Raji (cell line): ENCODE data around the gene FOXN3.

Experiments
- POLR2A ChIP-seq: IDR thresholded peaks from 2 replicates; pipeline ENCODE4 v1.6.1; 2011; ENCODE audit warnings: low read depth, low read length, control low read depth; ENCODE audit not compliant: insufficient read depth

FOXN3 gene

DNA sequence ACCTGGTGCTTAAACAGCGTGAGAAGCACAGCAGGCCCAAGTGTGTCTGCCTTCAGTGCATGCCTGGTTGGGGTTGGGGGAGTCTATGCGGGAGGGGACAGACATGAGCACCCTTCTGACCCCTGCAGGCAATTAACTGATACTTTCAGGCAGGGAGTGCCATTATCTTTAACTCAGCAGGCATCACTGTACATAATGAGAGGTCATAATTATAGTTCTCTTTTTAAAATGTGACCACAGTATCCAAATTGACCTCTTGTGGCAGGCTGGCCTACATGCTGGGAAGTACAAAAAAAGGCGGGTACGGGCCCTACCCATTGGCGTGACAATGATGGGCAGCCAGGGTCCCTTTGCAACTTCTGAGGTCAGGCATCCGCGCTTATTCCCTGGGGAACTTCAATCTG lies 209.1 kb downstream of the FOXN3 start:
- no peak for TF ChIP-seq POLR2A

DNA sequence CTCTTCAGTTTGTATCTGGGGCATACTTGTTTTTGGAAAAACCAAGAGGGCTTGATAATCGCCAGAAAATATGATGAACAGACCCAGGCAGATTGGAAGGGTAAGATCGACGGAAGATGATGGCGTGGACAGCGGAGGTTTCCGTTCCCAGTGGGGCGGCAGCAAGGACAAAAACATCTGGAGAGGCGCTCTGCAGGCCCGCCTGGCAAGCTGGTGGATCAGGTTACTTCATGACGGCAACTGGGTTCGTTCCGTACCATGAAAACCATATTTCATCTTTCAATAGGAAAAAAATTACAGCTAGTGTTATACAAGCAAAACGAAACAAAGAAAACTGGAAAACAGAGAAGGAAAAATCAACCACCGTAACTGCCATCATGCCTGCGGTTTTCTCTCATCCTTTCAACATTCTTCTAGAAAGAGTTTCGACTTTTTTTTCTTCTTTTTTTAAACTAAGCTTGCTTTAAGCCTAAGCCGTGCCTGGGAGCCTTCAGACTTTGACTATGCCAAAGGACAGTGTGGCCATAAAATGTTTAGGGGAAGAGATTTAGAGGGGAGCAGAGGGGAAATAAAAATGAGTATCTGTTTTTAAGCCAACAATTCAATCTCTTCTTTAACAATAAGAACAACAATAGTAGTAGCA lies 210.5 kb downstream of the FOXN3 start:
- TF ChIP-seq POLR2A, result no peak

DNA sequence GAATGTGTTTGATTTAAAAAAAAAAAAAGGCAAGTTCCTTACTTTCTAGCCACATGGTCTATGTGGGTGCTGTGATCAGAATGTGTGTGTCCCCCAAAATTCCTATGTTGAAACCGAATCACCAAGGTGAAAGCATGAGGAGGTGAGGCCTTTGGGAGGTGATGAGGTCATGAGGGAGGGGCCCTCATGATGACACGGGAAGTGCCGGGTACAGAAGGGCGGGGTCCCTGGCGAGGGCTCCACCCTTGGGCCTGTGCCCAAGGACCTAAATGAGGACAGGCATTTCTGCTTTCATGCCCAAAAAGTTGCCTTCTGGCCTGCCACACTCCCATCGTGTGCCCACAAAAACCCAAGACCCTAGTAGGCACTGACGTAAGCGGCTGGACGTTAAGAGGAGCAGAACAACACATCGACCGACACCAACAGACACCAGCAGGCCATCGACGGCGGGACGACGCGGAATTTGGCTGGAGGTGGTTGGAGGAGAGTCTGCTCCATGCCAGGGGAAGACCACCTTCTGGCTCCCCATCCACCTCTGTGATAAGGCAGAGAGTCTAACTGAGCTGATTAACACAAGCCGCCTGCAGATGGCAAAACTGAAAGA lies 211.8 kb downstream of the FOXN3 start:
- TF ChIP-seq POLR2A, result no peak

DNA sequence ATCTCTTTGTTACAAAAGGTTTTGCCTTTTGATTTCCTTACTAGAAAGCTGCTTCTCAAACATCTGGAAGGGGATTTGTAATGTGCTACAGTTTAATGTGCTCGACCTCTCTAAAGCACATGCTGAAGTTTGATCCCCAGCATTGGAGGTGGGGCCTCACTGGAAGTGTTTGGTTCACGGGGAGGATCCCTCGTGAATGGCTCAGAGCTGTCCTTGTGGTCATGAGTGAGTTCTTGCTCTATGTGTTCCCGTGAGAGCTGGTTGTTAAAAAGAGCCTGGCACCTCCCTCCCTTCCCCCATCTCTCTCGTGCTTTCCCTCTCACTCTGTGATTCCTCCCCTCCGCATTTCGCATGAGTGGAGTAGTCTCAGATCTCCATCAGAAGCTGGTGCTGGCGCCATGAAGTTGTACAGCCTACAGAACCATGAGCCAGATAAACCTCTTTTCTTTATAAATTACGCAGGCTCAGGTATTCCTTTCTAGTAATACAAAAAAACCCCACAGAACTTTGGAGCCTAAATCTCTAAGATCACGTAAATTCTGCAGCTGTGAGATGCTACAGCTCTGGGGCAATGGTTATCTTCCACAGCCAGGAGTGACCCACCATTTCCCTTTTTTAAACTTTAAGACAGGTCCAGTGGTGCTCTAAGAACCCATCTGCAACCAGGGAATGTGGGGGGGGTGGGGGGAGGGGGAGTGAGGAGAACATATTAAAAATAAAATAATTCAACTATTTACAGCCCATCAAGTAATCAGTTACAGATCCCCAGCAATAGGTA lies 214.4 kb downstream of the FOXN3 start:
- TF ChIP-seq POLR2A, result no peak

DNA sequence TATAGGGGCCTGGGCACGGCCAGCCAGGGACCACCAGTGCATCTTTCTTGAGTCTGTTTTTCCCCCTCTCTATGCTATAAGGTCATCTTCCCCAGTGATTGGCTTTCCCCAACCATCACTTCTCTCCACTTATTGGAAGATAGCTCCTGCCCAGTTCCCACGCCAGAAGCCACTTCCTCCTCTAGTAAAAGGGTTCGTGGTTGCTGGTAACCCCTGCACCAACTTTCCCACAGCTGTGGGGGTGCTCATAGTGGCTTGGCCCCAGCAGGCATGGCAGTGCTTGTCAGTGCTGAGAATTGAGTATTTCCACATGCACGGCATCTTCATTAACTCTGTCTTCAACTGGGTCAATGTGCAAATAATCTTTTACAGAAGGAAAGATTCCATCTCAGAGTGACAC lies 215.4 kb downstream of the FOXN3 start:
- no peak for TF ChIP-seq POLR2A

DNA sequence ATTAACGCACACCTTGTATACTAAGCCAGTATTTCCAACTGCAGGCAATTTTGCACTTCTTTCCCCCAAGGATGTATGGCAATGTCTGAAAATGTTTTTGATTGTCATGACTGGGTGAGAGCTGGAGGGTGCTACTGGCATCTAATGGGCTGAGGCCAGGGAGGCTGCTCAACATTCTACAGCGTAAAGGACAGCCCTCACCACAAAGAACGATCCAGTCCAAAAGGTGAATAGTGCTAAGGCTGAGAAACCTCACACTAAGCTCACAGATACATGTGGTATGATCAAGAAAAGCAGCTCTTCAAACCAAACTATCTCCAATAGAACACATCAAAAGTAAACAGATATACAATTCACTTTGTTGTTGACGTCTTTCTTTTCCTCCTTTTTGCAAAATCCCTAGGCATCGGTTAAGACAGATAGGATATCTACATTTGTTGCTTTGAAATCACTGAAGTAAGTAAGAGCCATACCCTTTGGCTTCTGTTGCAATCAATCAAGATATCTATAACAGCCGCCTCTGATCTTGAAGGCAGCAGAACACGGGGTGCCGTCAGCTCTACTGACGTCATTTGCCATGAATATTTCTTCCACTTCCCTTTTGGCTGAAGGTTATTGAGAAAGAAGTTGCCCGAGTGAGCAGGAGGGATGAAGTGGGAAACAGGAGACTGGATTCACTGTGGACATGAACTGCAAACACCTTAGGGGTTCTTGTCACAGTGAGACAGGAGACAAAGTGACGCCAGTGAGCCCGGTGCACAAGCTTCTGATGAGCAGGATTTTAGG lies 218.3 kb downstream of the FOXN3 start:
- TF ChIP-seq POLR2A, result no peak

GRCh38 chr14:89197623-89198022 lies 219.4 kb downstream of the FOXN3 start:
- TF ChIP-seq POLR2A, result no peak

DNA sequence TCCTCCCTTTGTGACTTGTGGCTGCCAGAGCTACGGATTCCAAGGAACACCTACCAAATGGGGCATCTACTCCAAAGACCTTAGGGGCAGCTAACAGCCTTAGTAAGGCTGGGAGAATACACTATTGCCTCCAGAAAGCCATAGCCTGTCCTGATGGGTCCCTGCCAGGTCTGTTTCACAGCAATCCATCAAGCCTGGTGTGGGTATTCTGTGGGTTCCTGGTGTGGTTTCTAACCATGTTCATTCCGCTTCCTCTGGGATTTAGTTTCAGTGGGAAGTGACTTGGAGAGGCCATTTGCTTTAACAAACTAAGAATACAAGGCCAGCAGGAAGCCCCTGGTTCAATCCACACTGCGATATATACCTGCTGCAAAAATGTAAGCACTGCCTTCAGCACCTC lies 220.5 kb downstream of the FOXN3 start:
- no peak for TF ChIP-seq POLR2A

DNA sequence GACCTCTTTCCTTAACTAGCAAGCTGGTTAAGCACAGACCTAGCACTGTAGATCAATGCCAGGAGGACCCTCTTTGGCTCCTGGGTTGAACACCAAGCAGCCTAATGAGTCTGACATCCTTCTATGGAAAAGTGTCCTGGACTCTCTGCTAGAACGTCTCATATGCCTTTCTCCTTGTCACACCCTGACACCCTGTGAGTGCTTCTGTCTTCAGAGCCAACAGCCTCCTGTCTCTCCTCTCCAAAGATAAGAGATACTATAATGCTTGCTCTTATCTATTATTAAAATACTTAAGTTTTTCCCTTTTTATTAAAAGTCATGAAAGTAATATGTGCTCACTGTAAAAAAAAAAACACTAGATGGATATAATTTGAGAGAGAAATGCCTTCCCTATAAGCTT lies 222.7 kb downstream of the FOXN3 start:
- TF ChIP-seq POLR2A, result no peak

DNA sequence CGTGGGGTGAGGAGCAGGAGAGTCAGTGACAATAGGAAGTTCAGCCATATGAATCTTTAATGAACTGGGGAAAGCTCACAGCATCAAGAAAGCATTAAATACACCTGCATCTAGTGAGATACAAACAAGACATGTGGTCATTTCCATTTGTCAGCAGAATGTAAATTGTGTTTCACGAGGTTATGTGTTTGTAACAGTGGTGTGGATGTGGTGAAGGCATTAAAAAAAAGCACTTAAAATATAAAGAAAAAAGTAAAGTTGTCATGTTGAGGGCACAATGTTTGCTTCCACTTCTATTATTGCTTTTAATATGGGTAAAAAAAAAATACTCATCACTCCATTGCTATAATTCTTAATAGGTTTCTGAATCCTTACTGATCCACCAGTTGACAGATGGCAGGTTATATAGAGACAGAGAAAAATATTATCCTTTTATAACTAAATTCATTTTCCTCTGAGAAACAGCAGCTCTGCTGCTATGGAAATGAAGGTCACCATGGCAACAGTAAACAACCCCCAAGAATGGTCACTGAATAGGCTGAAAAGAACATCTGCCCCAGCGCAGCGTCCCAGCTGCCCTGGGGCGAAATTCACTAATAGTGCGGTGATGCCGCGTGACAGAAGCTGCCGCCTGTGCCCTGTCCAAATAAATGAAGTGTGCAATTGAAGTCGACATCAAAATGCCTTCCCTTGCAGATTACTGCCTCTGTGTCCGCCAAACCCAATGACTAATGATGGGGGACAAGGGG lies 226.1 kb downstream of the FOXN3 start:
- no peak for TF ChIP-seq POLR2A

- no peak for TF ChIP-seq POLR2A
Measured at GRCh38 chr14:89188492-89188891, 228.5 kb downstream of the FOXN3 start.

DNA sequence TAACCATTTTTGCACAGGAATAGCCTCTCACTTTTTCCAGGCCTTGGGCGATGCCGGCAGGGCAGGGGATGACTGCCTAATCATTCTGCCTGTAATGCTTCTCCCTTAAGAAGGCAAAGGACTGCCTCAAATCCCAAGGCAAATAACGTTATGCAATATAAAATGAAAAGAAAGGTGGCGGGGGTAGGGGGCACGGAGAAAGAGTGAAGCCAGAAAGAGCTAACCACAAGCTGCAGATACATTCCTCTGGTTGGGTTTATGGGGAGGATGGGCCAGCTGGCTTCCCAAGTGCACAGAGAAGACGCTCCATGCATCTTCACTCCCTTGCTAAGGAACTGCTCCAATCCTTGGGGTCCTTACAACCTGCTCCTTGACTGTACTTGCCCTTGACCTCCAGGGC lies 229.5 kb downstream of the FOXN3 start:
- TF ChIP-seq POLR2A, result no peak

- TF ChIP-seq POLR2A, result no peak
Measured at GRCh38 chr14:89186856-89187376, 230.1 kb downstream of the FOXN3 start.
